ENCODE results near the gene USP20. TPM values are rescaled to one million over a fixed set of nuclear protein-coding genes. Genes with fewer than 3 reads are reported as not detected.

The USP20 gene
- total RNA-seq, 1 donor from 2014 or later, result 34.0 TPM

GRCh38 chr9:129914051-129914450 is 78.8 kb downstream of the USP20 start:
- Histone ChIP-seq H3K9me3 (no peaks in the 10 kb centered on the region), H3K4me3 (no peak overlapping the region), H3K4me1 (no peaks in the 10 kb centered on the region), H3K27ac (no peak overlapping the region), H3K36me3 (peaks cover 3 to 16% of the 10 kb centered on the region in 2 donors), H3K27me3 (no peaks in the 10 kb centered on the region)
- no peak for TF ChIP-seq CTCF (IDR thresholded peaks at IDR 0.05)
- intact Hi-C loops (cut with DNase I), result no loop called here
- no peak for DNase-seq (ENCODE audit: low spot score in 2 of 2)

DNA sequence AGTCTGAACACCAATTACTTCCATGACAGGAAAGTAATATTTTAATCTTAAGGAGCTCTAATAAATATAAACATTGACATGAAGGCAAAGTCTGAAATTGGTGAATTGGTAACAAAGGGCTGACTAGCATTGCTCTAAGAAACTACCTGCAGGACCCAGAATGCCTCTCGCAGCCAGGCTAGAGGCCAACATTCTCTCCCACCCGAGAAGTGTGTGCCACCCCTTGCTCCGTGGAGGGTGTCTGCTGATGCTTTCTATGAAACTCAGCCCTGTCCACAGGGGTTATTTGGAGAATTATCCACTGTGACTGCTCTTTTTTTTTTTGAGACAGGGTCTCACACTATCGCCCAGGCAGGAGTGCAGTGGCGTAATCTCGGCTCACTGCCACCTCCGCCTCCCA is 81.4 kb downstream of the USP20 start:
- no peak overlapping the region for H3K27ac ChIP-seq
- peaks cover 0 to 7% of the 10 kb centered on the region in 2 donors for H3K36me3 ChIP-seq
- H3K4me1 ChIP-seq, result no peaks in the 10 kb centered on the region
- H3K27me3 ChIP-seq, result no peaks in the 10 kb centered on the region
- DNase-seq (ENCODE audit: low spot score in 2 of 2), result no peak
- H3K9me3 ChIP-seq, result no peaks in the 10 kb centered on the region
- TF ChIP-seq CTCF (IDR thresholded peaks at IDR 0.05), result no peak
- H3K4me3 ChIP-seq, result no peak overlapping the region
- intact Hi-C loops (cut with DNase I), result no loop called here

GRCh38 chr9:129918296-129918950 is 83.2 kb downstream of the USP20 start:
- Histone ChIP-seq H3K36me3 (peaks cover 15 to 23% of the 10 kb centered on the region in 2 donors), H3K9me3 (no peaks in the 10 kb centered on the region), H3K27me3 (no peaks in the 10 kb centered on the region), H3K27ac (no peak overlapping the region), H3K4me3 (no peak overlapping the region), H3K4me1 (no peaks in the 10 kb centered on the region)
- intact Hi-C loops (cut with DNase I), result no loop called here
- no peak for DNase-seq (ENCODE audit: low spot score in 2 of 2)
- TF ChIP-seq CTCF (IDR thresholded peaks at IDR 0.05), result no peak

- H3K27me3 ChIP-seq, result no peaks in the 10 kb centered on the region
- H3K27ac ChIP-seq, result no peak overlapping the region
- no peak for DNase-seq (ENCODE audit: low spot score in 2 of 2)
- H3K4me1 ChIP-seq, result no peaks in the 10 kb centered on the region
- intact Hi-C loops (cut with DNase I), result no loop called here
- TF ChIP-seq CTCF (IDR thresholded peaks at IDR 0.05), result no peak
- H3K36me3 ChIP-seq, result peaks cover 18 to 30% of the 10 kb centered on the region in 2 donors
- H3K4me3 ChIP-seq, result no peak overlapping the region
- no peaks in the 10 kb centered on the region for H3K9me3 ChIP-seq
Measured at GRCh38 chr9:129919277-129919676, 84.0 kb downstream of the USP20 start.

DNA sequence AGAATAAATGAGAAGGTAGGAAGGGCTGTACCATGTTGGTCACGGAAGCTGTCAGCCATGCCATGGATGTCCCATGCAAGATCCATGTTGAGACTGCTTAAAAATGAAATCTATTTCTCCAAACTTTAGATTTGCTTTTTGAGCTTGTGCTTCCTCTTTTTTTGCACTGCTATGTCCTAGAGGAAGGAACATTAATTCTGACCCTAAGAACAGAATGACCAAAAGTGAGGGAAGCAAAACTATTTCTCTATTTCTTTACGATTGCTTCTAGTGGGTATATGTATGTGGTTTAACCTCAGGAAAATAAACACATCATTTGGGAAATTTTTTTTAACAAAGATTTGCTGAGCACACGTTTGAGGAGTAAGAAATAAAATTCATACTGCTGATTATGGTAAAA is 84.6 kb downstream of the USP20 start:
- no peak for DNase-seq (ENCODE audit: low spot score in 2 of 2)
- no peak for TF ChIP-seq CTCF (IDR thresholded peaks at IDR 0.05)
- Histone ChIP-seq H3K4me3 (no peak overlapping the region), H3K27ac (no peak overlapping the region), H3K9me3 (no peaks in the 10 kb centered on the region), H3K36me3 (peaks cover 18 to 35% of the 10 kb centered on the region in 2 donors), H3K27me3 (no peaks in the 10 kb centered on the region), H3K4me1 (no peaks in the 10 kb centered on the region)
- intact Hi-C loops (cut with DNase I), result no loop called here

- no peaks in the 10 kb centered on the region for H3K4me1 ChIP-seq
- H3K4me3 ChIP-seq, result no peak overlapping the region
- no peak overlapping the region for H3K27ac ChIP-seq
- no peaks in the 10 kb centered on the region for H3K27me3 ChIP-seq
- H3K36me3 ChIP-seq, result peaks cover 31 to 48% of the 10 kb centered on the region in 2 donors
- no peak for TF ChIP-seq CTCF (IDR thresholded peaks at IDR 0.05)
- no peaks in the 10 kb centered on the region for H3K9me3 ChIP-seq
- intact Hi-C loops (cut with DNase I), result no loop called here
- DNase-seq (ENCODE audit: low spot score in 2 of 2), result no peak
Measured at GRCh38 chr9:129921905-129922304, 86.6 kb downstream of the USP20 start.

Data from ascending aorta (tissue), 2 donors.